GM18867 (cell line): ENCODE data around the gene AEBP1.

Experiments
- ATAC-seq: cut with Tn5 transposase; IDR thresholded peaks from one replicate; pipeline ENCODE4 v1.9.1; 2021; ENCODE audit warnings: mild to moderate bottlenecking, moderate library complexity; ENCODE audit not compliant: unreplicated experiment

Gene AEBP1

GRCh38 chr7:44103923-44104859, at the start of gene AEBP1:
AEBP1 (plus strand) TSS chr7:44104345; CDS start chr7:44104666, 321 bp downstream.
- ATAC-seq = no peak

- no peak for ATAC-seq
Observed at GRCh38 chr7:44056681-44057080, 47.5 kb upstream of the AEBP1 start.

- ATAC-seq = no peak
Observed at GRCh38 chr7:44057181-44057848, 46.8 kb upstream of the AEBP1 start.

DNA sequence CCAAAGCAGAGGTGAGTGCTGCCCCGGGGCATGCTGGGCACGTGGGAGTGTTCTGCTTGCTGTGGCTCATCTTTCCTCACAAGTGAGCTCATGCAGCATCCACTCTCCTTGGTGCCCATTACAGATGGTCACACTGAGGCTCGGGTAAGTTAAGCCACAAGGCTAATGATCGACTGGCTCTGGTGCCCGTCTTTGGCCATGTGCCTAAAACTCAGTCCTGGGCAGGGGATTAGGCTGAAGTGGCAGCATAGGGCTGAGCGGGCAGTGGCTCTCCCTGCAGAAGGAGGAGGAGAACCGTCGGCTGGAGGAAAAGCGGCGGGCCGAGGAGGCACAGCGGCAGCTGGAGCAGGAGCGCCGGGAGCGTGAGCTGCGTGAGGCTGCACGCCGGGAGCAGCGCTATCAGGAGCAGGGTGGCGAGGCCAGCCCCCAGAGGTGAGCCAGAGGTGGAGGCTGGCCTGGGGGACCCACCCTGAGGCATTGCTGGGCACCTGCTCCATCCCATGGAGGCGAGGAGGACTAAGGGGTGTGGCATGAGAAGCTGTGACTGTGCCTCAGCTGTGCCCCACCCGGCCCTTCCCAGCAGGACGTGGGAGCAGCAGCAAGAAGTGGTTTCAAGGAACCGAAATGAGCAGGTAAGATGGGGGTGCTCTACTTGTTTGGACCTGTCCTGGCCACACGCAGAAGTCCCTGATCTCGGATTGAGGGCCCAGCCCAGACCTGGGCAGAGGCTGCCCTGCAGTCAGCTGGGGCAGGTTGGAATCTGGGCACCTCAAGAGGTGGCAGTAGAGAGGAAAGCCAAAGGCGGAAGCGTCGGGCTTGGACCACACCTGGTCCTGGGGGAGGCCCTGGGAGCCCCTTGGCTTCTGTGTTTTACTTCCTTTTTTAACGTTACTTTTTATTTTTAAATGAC, 46.0 kb upstream of the AEBP1 start:
- no peak for ATAC-seq

GRCh38 chr7:44058759-44059218, 45.4 kb upstream of the AEBP1 start:
- no peak for ATAC-seq

DNA sequence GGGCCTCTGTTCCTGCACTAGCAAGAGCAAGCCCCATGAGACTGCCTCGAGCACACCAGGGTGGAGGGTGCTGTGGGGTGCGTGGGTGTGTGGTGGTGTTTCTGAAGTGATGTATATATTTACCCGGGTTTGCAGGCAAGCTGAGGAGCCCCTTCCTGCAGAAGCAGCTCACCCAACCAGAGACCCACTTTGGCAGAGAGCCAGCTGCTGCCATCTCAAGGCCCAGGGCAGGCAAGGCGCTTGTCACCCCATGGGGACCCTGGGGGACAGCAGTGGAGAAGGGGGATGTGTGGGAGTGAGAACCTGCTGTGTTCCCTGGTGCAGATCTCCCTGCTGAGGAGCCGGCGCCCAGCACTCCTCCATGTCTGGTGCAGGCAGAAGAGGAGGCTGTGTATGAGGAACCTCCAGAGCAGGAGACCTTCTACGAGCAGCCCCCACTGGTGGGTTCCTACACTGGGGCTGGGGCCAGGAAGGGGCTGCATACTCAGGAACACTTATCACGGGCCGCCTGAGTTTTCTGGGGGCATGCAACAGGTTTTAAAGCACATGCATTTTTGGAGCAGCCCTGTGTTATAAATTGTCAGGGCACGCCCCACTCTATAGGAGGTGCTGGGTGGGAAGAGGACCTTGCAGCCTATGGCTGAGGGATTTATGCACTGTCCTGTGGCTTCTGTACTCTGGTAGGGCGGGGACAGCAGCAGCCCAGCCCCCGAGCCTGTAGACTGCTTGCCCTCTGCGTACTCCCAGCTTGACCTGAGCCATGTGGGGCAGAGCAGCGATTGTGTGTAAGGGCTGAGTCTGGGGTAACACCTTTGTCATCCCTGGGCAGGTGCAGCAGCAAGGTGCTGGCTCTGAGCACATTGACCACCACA, 44.7 kb upstream of the AEBP1 start:
- peak; percentile 44 for ATAC-seq

DNA sequence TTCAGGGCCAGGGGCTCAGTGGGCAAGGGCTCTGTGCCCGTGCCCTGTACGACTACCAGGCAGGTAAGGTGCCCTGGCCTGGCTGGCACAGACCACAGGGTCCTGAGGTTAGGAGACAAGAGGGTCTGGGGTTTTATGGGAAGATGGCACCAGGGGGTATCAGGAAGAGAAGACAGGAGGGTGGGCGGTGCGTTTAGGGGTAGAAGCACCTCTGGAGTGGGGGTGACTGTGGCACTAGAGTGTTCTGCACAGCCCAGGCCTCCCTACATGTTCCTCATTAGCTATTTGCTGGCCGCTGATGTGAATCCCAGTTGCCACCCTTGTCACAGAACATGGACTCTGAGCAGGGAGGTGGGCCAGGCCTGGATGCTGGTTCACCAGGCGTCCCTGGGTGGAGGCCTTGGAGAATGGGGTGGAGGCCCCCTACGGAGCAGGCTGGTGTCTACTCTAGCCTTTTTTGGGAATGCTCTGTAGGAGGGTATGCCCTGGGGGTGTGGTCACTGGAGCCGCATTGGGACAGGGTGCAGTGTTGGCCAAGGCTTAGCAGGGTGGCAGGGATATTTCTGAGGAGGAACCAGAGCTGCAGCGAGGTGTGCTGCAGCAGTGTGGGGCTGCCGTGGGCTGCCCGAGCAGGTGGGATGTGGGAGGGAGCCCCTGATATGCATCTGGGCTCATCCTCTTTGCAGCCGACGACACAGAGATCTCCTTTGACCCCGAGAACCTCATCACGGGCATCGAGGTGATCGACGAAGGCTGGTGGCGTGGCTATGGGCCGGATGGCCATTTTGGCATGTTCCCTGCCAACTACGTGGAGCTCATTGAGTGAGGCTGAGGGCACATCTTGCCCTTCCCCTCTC, 43.8 kb upstream of the AEBP1 start:
- ATAC-seq = no peak

GRCh38 chr7:44060948-44061644, 43.0 kb upstream of the AEBP1 start:
- ATAC-seq = no peak

GRCh38 chr7:44061645-44062179, 42.4 kb upstream of the AEBP1 start:
- ATAC-seq = no peak

DNA sequence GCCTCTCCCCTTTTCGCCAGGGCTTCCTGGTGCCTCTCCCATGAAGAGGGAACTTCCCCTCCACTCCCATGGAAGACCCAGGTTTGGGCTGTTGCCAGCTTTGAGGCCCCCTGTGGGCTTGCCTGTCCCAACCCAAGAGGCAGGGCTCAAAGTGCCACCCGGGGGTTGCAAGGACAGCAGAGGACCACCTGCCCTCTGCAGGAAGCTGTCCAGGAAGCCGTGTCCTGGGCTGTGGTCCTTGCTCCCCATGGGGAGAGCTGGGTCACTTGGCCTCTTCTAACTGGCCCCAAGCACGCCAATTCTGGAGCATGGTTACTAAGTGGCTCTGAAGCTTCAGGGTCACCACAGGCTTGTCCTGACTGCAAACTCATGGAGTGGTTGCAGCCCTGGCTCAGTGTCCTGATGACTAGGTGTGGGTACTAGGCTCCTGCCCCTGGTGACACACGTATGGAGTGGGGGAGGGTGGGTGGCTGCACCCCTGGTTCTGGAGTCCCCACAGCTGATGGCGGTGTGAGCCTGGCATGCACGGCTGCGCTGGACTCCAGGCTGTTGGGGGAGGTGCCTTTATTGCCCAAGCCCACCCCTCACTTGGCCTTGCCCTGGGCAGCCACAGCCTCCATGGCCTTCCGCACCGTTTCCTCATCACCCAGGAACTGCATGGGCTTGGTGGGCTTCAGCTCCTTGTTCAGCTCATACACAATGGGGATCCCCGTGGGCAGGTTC, 41.8 kb upstream of the AEBP1 start:
- ATAC-seq = no peak

DNA sequence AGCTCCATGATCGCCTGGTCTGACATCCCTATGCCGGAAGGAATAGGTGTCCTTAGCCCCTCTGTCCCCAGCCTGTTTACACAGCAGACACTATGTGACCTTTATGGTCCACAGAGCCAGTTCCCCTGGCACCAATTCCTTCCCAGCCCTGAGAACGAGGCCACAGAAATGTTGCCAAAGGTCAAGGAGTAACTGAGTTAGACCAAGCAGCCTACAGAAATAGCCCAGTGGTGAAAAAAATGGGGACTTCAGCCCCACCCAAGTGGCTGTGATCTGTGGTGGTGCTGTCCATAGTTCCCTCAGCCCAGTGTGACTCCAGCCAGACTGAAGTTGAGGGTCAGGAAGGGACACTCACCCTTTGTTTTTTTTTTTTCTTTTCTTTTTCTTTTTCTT, 41.2 kb upstream of the AEBP1 start:
- no peak for ATAC-seq

- ATAC-seq = no peak
Observed at GRCh38 chr7:44063547-44063893, 40.6 kb upstream of the AEBP1 start.

DNA sequence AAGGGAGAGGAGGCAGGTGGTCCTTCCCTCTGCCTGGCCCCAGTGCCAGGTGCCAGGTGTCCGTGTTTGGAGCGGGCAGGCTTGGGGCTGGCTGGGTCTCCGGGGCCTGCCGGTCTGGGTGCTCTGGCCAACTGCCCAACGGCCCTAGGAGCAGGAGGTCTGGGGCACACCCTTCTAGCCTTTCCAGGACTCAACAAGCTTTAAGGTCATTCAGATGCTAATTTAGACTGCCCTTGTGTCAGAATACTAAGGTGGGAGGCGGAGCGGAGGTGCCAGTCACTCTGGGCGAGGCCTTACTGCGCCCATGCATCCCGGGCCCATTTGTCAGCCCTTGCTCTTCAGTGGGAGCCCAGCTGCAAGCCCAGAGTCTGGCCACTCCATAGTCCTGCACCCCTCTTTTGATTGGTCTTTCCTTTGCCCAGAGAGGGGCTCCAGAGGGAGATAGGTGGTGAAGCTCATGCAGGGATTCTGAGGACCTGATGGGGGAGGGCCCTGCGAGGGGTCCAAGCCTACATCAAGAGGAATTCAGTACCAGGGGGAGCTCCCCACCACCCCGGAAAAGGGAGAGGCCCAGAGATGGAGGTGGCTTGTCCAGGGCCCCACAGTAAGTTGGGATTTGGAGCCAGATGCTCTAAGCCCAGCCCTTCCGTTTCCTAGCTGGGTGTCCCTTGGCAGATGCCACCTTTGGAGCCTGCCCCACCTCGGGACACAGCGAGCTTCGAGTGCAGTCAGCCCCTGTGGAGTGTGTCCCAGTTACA, 40.1 kb upstream of the AEBP1 start:
- ATAC-seq = no peak

GRCh38 chr7:44064791-44065430, 39.2 kb upstream of the AEBP1 start:
- no peak for ATAC-seq

- ATAC-seq = no peak
Observed at GRCh38 chr7:44065431-44066110, 38.6 kb upstream of the AEBP1 start, which contains the start of gene PGAM2. PGAM2 (minus strand) TSS chr7:44065567; CDS start chr7:44065529, 38 bp downstream.

DNA sequence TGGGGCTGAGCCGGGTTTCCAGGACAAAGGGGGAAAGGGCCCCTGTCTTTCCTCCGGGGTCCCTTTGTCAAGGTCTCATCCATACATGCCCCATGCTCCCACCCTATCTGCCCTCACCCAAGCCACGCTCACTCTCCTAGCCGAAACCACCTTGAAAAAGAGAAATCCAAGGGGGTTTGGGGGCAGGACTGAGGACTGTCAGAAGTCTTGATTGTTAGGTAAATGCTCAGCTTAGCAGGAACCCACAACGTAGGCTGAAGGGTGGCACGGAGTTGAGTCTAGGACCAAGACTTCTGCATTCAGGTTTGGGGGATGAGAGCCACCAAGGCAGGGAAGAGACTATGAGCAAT, 38.1 kb upstream of the AEBP1 start:
- no peak for ATAC-seq
